Bronchial epithelial cell (primary cell): ENCODE measurements around the gene GNAL. TPM values are rescaled to one million over a fixed set of nuclear protein-coding genes. Genes with fewer than 3 reads are reported as not detected.
A peak's percentile ranks its signal among the peaks of the same experiment; 100 is the strongest.

Experiments used
- DNase-seq: peaks from one replicate; pipeline ENCODE4 v3.0.0-alpha.2; 2010; ENCODE audit warnings: low read depth
- FAIRE-seq: peaks from 2 replicates; lab custom pipeline; 2011; peaks lifted over from hg19 to GRCh38; lab: Jason Lieb, UNC
- H3K27me3 ChIP-seq: 2 replicates; pipeline ENCODE4 v1.5.1; 2011; ENCODE audit warnings: low read length; ENCODE audit not compliant: control insufficient read depth, insufficient read depth
- H3K36me3 ChIP-seq: 2 replicates; pipeline ENCODE4 v1.5.1; 2011; ENCODE audit warnings: low read length; ENCODE audit not compliant: control insufficient read depth, insufficient read depth
- H3K4me3 ChIP-seq: 2 replicates; pipeline ENCODE4 v1.5.1; 2011; ENCODE audit warnings: mild to moderate bottlenecking, low read depth, low read length, control low read depth
- total RNA-seq: library from RNA; depleted of rRNA; stranded (reverse); fragments of >200 nt; gene quantifications from 2 replicates; pipeline ENCODE4 v1.2.1, GENCODE V29; 2014
- TF ChIP-seq, protein P1 (sequence below): IDR thresholded peaks from 2 replicates; pipeline ENCODE4 v1.5.1; 2011; ENCODE audit warnings: mild to moderate bottlenecking, moderate library complexity, low read length, control low read depth, inconsistent platforms; ENCODE audit not compliant: insufficient read depth, severe bottlenecking

Gene GNAL
- total RNA-seq, 1 donor from 2014 or later: 10.8 TPM

DNA sequence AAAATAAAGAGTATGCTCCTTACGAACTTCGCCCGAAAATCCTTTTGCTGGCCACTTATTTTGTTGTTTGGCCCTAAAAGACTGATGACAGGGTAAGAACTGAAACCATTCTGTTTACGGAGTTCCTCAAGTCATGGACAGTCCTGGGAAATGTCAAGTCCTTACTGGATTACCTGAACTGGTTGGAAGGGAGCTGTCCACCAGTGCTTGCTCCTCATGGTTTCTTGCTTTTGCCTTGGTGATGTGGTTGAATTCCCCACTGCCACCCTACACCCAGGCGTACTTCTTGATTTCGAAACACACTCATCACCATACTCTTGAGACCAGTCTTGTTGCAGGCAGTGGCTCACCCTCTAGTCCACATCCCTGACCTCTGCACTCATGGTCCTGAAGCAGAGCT, 113.1 kb downstream of the GNAL start:
- Histone ChIP-seq H3K4me3 (no peak overlapping the region), H3K27me3 (no peaks in the 10 kb centered on the region), H3K36me3 (no peaks in the 10 kb centered on the region)
- TF ChIP-seq, protein P1, sequence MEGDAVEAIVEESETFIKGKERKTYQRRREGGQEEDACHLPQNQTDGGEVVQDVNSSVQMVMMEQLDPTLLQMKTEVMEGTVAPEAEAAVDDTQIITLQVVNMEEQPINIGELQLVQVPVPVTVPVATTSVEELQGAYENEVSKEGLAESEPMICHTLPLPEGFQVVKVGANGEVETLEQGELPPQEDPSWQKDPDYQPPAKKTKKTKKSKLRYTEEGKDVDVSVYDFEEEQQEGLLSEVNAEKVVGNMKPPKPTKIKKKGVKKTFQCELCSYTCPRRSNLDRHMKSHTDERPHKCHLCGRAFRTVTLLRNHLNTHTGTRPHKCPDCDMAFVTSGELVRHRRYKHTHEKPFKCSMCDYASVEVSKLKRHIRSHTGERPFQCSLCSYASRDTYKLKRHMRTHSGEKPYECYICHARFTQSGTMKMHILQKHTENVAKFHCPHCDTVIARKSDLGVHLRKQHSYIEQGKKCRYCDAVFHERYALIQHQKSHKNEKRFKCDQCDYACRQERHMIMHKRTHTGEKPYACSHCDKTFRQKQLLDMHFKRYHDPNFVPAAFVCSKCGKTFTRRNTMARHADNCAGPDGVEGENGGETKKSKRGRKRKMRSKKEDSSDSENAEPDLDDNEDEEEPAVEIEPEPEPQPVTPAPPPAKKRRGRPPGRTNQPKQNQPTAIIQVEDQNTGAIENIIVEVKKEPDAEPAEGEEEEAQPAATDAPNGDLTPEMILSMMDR: no peak
- DNase-seq: no peak
- no peak for FAIRE-seq

DNA sequence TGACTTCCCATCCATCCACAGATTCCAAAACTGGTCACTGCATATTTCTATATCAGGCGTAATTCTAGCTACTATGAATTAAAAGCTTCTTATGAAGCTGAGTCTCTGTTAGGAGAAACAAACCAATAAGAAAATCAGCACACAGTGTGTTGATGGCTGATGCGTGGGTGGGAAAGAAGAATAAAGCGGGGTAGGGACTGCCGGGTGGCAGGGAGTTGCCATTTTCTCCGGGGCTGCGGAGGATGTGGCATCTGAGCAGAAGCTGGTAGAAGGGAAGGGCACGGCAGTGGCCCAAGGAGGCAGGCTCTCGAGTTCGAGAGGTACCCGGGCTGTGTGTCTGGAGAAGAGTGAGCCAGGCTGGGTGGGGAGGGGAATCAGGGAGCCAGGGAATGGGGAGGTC, 113.5 kb downstream of the GNAL start:
- no peak for DNase-seq
- no peak for FAIRE-seq
- no peak overlapping the region for H3K4me3 ChIP-seq

DNA sequence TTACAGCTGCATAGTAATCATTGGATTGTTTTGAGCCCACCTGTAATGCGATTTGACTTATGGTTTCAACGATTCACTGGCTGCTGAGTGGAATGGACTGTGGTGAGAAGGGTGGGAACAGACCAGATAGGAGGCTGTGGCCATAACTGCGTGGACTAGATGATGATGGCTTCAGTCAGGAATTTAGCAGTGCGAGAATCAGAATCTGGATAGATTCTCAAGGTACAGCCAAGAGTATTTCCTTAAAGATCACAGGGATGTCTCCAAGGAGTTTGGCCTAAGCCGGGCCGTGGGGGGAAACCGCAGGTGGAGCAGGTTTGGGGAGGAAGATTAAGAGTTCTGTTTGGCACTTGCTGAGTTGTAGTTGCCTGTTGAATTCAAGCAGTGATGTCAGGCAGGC, 118.2 kb downstream of the GNAL start:
- DNase-seq (no peak), FAIRE-seq (no peak)
- TF ChIP-seq, protein P1: no peak
- H3K4me3 ChIP-seq: no peak overlapping the region
- no peaks in the 10 kb centered on the region for H3K27me3 ChIP-seq
- H3K36me3 ChIP-seq: no peaks in the 10 kb centered on the region

More for the DNA sequence above, 113.5 kb downstream of the GNAL start:
- Histone ChIP-seq H3K36me3 (no peaks in the 10 kb centered on the region), H3K27me3 (no peaks in the 10 kb centered on the region)
- TF ChIP-seq, protein P1: no peak

DNA sequence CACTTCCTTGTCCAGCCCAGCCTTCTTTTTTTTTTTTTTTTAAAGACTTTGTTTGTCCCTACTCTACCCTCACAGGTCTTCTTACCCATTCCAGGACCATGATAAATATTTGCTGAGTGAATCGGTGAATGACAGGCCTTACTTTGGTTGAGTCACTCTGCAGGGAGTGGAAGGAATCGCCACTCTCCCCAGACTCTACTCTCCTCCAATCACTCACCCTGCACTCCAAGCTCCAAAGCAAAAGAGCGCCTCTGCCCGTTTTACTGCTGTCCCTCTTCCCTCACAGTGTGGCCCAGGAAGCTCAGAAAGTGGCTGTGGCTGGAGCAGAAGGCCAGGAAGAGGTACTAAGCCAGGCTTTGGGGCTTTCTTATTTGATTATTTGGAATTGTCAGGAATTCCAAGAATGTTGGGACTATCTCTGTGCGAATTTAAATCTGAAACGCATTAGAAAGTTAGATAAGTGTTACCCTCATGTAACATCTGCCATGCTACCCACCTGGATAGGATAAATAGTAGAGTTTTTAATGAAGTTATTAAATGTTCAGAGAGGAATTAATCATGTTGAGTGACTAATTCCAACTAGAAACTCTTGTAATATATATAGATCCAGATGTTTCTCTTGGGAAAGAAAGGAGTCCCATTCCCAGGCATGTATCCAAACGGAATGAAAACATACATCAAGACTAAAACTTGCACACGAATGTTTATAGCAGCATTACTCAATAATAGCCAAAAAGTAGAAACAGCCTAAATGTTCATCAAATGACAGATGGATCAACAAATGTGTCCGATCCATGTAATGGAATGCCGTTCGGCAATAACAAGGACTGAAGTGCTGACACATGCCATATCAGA, 119.2 kb downstream of the GNAL start:
- H3K4me3 ChIP-seq: no peak overlapping the region
- no peaks in the 10 kb centered on the region for H3K36me3 ChIP-seq
- TF ChIP-seq, protein P1: no peak
- no peak for FAIRE-seq
- peak; percentile 89 for DNase-seq
- H3K27me3 ChIP-seq: no peaks in the 10 kb centered on the region

DNA sequence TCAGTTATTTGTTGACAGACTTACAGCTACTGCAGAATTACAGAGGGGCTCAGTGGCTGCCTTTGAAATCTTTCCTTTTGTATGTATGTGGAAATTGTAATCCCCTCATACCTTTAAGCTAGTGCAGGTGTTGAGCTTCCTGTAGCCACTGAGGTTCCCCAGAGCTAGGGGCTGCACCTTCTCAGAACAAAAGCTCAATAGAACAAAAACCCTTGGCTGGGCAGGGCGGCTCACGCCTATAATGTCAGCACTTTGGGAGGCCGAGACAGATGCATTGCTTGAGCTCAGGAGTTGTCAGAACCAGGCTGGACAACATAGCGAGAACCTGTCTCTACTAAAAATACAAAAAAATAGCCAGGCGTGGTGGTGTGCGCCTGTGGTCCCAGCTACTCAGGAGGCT, 120.8 kb downstream of the GNAL start:
- FAIRE-seq (no peak), DNase-seq (no peak)

More for the DNA sequence above, 120.8 kb downstream of the GNAL start:
- Histone ChIP-seq H3K27me3 (no peaks in the 10 kb centered on the region), H3K36me3 (no peaks in the 10 kb centered on the region), H3K4me3 (no peak overlapping the region)
- TF ChIP-seq, protein P1: no peak
